Activated CD8-positive, alpha-beta T cell treated with anti-CD3 and anti-CD28 coated beads, Interleukin-2, amount 10 ng/mL, durations not matched to agents 7 days and 5 days (primary cell): Measurements from ENCODE around the gene PITPNM3. TPM values are rescaled to one million over a fixed set of nuclear protein-coding genes. Genes with fewer than 3 reads are reported as not detected.

Experiments used
- ATAC-seq: fragments of 150-1000 bp; cut with Tn5 transposase; one replicate; pipeline ENCODE4 v1.10.0; 2021; ENCODE audit warnings: moderate library complexity
- CTCF ChIA-PET: fragments of 350-600 bp; sonication (Branson Sonifier 250); formaldehyde crosslinking; loops from one replicate; lab custom pipeline; 2021; ENCODE audit warnings: antibody characterized with exemption; lab: Charles Lee
- POLR2A ChIA-PET: fragments of 350-600 bp; sonication (Branson Sonifier 250); formaldehyde crosslinking; loops from one replicate; lab custom pipeline; 2021; ENCODE audit warnings: antibody characterized with exemption; lab: Charles Lee
- DNase-seq: peaks from one replicate; pipeline ENCODE4 v3.0.0-alpha.2; 2020
- H3K27ac Mint-ChIP-seq: one replicate; pipeline ENCODE4 v1.8.0; 2021; ENCODE audit warnings: mild to moderate bottlenecking, mixed read lengths
- H3K27me3 Mint-ChIP-seq: one replicate; pipeline ENCODE4 v1.8.0; 2021; ENCODE audit warnings: low read depth, mixed read lengths
- H3K36me3 Mint-ChIP-seq: one replicate; pipeline ENCODE4 v1.8.0; 2021; ENCODE audit warnings: low read depth, mixed read lengths
- H3K4me1 Mint-ChIP-seq: one replicate; pipeline ENCODE4 v1.8.0; 2021; ENCODE audit warnings: low read depth, mixed read lengths
- H3K4me3 Mint-ChIP-seq: one replicate; pipeline ENCODE4 v1.8.0; 2021; ENCODE audit warnings: mild to moderate bottlenecking, mixed read lengths
- H3K9me3 Mint-ChIP-seq: one replicate; pipeline ENCODE4 v1.8.0; 2022; ENCODE audit warnings: mixed read lengths; ENCODE audit not compliant: insufficient read depth
- total RNA-seq, 2 experiments: library from RNA; stranded (reverse); gene quantifications; one replicate each; pipeline ENCODE4 v1.2.3, GENCODE V29; 2021

Gene PITPNM3
- total RNA-seq, 2 experiments from 2014 or later, result 0.68 to 0.71 TPM

DNA sequence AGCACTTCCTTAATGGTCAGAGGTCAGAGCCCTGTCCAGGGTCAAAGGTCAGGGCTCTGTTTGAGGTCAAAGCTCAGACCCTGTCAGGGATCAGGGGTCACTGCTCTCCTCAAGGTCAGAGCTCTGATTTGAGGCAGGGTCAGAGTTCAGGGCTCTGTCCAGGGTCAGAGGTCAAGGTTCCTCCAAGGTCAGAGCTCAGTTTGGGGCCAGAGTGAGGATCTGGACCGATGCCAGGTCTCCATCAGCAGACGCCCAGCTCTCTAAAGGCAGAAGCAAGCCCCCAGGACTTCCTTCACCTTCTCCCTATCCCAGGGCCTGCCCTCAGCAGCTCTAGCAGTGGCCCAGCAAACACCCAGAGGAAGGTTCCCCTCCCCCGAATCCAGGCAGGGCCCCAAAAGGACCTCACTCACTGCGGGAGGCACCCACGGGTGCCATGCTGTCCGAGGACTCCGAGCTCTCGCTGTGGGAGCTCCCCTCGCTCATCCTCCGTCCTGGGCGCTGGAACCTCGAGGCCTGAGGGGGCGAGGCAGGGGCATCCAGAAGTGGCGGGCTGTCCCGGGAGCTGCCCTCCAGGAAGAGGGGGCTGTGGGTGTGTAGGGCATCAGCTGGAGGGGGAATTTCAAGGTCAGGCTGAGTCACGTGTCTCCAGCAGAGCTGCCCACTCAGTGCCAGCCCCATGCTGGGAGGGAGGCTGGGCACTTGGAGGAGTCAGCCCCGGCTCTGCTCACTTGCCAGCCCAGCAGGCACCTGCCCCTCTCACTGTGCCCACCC is 85.4 kb downstream of the PITPNM3 start:
- no peaks in the 10 kb centered on the region for H3K36me3 Mint-ChIP-seq
- H3K4me1 Mint-ChIP-seq, result no peaks in the 10 kb centered on the region
- no peaks in the 10 kb centered on the region for H3K9me3 Mint-ChIP-seq
- no peak overlapping the region for H3K27ac Mint-ChIP-seq
- DNase-seq, result no peak
- ChIA-PET POLR2A (no interaction called here), CTCF (interaction anchor here (0.6 to 3.6 kb wide), 3 partner anchors 9 to 178 kb away, joined by 3 to 24 read pairs (median 9); no protein-coding TSS in a partner anchor)
- ATAC-seq, result no peak
- H3K27me3 Mint-ChIP-seq, result peaks cover 2% of the 10 kb centered on the region
- H3K4me3 Mint-ChIP-seq, result no peak overlapping the region

DNA sequence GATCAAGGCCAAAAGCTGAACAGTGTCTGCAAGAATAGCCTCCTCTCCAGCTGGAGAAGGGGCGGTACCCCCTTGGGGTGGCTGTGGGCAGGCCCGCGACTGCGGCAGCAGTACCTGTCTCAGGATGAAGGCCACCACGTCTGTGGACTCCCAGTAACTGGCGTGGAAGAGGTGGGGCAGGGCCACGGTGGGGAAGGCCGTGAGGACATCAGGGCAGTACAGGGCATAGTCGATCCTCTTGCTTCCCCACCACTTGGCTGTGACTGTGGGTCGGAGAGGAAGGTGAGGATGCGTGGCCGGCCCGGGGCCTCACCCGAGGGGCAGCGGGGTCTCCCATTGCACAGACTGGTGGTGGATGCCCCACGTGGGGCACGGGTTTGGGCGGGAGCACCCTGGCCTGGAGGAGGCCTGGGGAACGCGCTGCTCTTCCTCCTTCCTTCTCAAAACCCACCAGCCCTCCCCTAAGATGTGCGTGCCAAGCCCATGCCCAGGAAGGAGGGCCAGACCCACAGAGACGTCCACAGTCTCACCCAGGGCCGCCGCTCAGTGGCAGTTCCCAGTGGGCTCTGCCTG is 86.1 kb downstream of the PITPNM3 start:
- H3K27me3 Mint-ChIP-seq, result peaks cover 2% of the 10 kb centered on the region
- no peak overlapping the region for H3K27ac Mint-ChIP-seq
- no peak for ATAC-seq

DNA sequence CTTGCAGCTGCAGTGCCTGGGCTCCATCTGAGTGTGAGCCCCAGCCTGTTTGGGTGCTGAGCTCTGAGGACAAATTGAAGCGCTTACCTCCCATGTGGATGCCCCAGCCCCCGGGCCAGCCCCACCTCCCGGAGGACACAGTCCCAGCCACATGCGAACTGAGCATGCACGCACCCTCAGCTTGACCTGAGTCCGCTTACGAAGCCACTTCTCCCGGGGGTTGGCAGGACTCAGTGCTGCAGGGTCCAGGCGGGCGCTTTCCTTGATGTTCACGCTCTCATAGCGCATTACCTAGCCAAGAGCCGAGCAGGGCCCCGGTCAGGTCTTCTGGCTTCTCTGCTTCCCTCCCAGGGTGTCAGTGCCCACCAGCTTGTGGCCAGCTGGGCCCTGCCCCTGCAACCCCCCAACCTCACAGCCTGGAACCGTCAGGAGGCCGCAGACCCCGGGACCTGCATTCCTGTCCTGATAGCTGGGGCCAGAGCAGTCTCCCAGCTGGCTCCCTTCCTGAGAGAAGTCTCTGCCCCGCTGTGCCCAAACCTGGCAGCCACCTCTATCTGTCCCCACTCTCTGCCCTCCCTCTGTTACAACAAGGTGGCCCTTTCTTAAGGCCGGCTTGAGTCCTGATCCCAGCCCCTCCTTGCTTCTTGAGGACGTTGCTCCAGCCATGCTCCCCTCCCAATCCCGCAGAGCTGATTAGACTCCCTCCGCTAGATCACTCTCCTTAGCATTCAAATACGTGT is 88.1 kb downstream of the PITPNM3 start:
- peaks cover 2% of the 10 kb centered on the region for H3K27me3 Mint-ChIP-seq
- DNase-seq (no peak), ATAC-seq (no peak)
- H3K4me3 Mint-ChIP-seq, result no peak overlapping the region
- H3K9me3 Mint-ChIP-seq, result no peaks in the 10 kb centered on the region
- ChIA-PET CTCF (no interaction called here), POLR2A (no interaction called here)
- H3K36me3 Mint-ChIP-seq, result no peaks in the 10 kb centered on the region
- H3K27ac Mint-ChIP-seq, result no peak overlapping the region
- H3K4me1 Mint-ChIP-seq, result no peaks in the 10 kb centered on the region

More for the DNA sequence above, 86.1 kb downstream of the PITPNM3 start:
- H3K36me3 Mint-ChIP-seq, result no peaks in the 10 kb centered on the region
- ChIA-PET POLR2A (no interaction called here), CTCF (interaction anchor here (3.6 kb wide), 1 partner anchor 179 kb away, joined by 24 read pairs; no protein-coding TSS in a partner anchor)
- H3K9me3 Mint-ChIP-seq, result no peaks in the 10 kb centered on the region
- no peak overlapping the region for H3K4me3 Mint-ChIP-seq
- no peak for DNase-seq
- no peaks in the 10 kb centered on the region for H3K4me1 Mint-ChIP-seq

DNA sequence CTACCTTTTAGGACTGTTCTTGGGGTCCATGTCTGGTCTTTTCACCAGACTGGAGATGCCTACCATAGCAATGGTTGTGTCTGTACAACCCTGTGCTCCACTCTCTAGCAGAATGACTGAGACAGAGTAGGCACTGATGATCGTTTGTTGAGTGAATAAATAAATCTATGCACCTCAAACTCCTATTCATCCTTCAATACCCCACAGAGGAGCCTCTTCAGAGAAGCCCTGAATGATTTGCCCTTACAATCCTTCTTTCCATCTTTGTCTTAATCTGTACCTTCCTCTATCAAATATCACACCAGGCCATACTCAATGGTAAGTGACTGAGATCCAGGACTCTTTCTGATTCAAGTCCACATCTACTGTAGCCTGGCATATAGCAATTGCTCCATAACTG is 88.8 kb downstream of the PITPNM3 start:
- POLR2A ChIA-PET, result no interaction called here
- no peak overlapping the region for H3K4me3 Mint-ChIP-seq
- H3K27me3 Mint-ChIP-seq, result peaks cover 2% of the 10 kb centered on the region
- no peak overlapping the region for H3K27ac Mint-ChIP-seq
- DNase-seq (no peak), ATAC-seq (no peak)
- no peaks in the 10 kb centered on the region for H3K9me3 Mint-ChIP-seq
- no peaks in the 10 kb centered on the region for H3K4me1 Mint-ChIP-seq
- H3K36me3 Mint-ChIP-seq, result no peaks in the 10 kb centered on the region
- CTCF ChIA-PET, result no interaction called here

DNA sequence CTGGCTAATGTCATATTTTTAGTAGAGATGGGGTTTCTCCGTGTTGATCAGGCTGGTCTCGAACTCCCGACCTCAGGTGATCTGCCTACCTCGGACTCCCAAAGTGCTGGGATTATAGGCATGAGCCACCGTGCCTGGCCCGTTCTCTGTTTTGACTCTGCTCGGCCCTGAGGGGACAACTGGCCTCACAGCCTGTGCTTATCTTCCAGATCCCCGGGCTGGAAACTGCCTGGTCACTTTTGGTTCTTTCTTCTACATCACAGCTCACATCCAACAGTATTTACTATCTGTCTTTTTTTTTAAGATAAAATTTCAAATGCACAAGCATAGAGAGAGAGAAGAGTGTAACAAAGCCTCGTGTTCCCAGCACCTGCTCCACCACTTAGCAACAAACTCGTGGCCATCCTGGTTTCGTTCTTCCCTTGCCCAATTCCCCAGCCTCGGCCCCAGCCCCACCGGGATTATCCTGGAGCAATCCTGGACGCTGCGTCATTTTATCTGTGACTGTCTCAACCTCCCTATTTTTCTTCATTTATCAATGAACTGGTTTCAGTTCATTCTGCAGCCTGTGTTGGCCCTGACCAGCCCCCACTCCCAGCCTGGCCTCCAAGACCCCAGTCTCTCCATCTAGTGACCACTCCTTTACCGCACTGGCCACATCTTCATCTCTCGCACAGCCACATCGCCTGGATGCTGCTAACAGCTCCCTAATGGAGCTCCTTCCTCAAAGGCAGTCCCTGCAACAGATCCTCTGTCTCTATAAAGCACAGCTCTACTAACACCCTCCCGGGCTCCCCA is 91.0 kb downstream of the PITPNM3 start:
- DNase-seq (no peak), ATAC-seq (no peak)
- Mint-ChIP-seq H3K4me1 (peaks cover 8% of the 10 kb centered on the region), H3K27ac (no peak overlapping the region), H3K9me3 (no peaks in the 10 kb centered on the region), H3K36me3 (no peaks in the 10 kb centered on the region), H3K4me3 (no peak overlapping the region), H3K27me3 (peaks cover 2% of the 10 kb centered on the region)
- ChIA-PET CTCF (no interaction called here), POLR2A (no interaction called here)

DNA sequence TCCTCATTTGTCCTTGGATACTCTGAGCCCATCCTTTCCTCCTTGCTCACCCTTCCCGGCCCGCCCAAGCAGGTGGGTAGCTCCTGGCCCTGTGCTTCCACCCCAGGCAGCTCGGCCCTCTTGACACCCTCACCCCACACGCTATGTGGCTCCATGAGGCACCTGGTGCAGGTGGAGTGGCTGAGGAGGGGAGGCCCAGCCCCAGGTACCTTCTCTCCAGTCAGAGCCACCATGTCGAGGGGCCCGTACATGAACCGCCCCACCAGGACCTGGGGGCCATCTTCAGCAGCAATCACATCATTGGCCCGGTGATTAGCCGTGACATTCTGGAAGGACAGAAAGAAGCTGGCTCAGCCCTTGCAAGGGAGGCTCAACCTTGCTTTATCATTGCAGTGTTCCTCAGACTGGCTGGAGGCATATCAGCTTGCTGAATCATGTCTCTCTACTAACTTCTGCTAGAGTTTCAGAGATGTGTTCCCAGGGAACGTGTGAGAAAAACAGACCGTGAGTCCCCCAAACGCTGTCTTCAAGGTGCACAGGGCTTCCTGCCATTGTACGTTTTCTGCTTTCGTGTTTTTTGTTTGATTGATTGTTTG is 91.8 kb downstream of the PITPNM3 start:
- no peak for ATAC-seq
- H3K36me3 Mint-ChIP-seq, result no peaks in the 10 kb centered on the region
- H3K4me3 Mint-ChIP-seq, result no peak overlapping the region
- CTCF ChIA-PET, result no interaction called here
- H3K9me3 Mint-ChIP-seq, result no peaks in the 10 kb centered on the region
- H3K4me1 Mint-ChIP-seq, result peaks cover 8% of the 10 kb centered on the region
- POLR2A ChIA-PET, result no interaction called here
- peaks cover 2% of the 10 kb centered on the region for H3K27me3 Mint-ChIP-seq
- DNase-seq, result no peak
- H3K27ac Mint-ChIP-seq, result no peak overlapping the region

DNA sequence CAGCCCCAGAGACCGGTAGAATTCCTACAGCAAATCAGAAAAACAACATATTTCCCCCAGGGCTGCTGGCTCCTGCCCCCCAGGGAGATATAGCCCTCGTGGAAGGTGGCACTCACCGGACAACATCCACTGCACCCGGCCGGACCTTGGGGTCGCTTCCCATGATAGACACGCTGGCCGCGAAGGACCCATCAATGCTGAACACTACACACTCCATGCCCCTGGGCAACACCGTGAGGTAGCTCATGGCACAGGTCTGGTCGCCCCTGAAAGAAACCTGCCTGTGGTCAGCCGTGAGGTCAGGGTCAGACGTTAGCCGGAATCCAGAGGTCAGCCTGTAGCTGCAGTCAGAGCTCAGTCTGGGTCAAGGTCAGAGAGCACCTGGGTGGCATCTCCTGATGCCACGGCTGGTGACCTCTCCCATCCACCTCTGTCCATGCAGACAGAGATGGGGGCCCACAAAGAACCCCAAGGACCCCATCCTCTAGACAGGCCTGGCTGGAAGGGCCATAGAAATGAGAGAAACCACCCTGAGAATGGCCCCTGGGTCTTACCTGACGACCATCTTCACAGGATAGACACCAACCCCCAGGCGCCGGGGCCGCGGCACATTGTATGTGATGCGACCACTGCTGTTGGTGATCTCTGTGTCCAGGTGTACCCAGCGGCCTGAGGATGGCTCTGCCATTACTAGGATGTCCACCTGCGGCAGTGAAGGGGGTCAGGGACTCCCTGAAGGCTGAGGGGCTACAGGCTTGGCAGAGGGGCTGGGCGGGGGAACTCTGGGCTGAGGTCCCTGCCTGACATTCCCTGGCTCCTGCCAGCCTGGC is 92.5 kb downstream of the PITPNM3 start:
- Mint-ChIP-seq H3K27ac (no peak overlapping the region), H3K36me3 (no peaks in the 10 kb centered on the region), H3K4me1 (peaks cover 8% of the 10 kb centered on the region), H3K4me3 (no peak overlapping the region), H3K9me3 (no peaks in the 10 kb centered on the region), H3K27me3 (peaks cover 2% of the 10 kb centered on the region)
- ChIA-PET CTCF (interaction anchor here (1.0 kb wide), 1 partner anchor 9 kb away, joined by 4 read pairs; no protein-coding TSS in a partner anchor), POLR2A (no interaction called here)
- ATAC-seq (no peak), DNase-seq (no peak)

DNA sequence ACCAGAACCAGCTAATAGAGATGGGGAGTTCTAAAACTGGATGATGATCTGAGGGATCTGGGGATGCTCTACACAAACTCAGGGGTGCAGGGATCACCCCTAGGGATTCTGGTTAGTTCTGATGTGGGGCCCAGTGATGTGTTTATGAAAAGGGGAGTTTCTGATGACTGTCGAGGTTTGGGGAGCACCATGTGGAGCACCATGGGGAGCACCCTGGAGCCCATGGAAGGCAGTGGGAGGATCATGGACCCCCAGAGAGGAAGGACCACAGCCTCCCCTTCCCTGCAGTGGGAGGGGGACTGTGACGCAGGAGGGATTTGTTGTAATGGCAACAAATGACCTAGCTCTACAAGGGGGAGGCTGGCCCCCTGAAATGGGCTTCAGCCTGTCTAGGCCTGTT is 93.7 kb downstream of the PITPNM3 start:
- POLR2A ChIA-PET, result no interaction called here
- Mint-ChIP-seq H3K9me3 (no peaks in the 10 kb centered on the region), H3K27me3 (peaks cover 2% of the 10 kb centered on the region), H3K4me1 (peaks cover 8% of the 10 kb centered on the region), H3K27ac (no peak overlapping the region), H3K36me3 (no peaks in the 10 kb centered on the region), H3K4me3 (no peak overlapping the region)
- CTCF ChIA-PET, result interaction anchor here (1.0 to 1.4 kb wide), 4 partner anchors 9 to 27 kb away, joined by 3 to 7 read pairs (median 4); partner anchors contain the start of gene AIPL1
- DNase-seq (no peak), ATAC-seq (no peak)

DNA sequence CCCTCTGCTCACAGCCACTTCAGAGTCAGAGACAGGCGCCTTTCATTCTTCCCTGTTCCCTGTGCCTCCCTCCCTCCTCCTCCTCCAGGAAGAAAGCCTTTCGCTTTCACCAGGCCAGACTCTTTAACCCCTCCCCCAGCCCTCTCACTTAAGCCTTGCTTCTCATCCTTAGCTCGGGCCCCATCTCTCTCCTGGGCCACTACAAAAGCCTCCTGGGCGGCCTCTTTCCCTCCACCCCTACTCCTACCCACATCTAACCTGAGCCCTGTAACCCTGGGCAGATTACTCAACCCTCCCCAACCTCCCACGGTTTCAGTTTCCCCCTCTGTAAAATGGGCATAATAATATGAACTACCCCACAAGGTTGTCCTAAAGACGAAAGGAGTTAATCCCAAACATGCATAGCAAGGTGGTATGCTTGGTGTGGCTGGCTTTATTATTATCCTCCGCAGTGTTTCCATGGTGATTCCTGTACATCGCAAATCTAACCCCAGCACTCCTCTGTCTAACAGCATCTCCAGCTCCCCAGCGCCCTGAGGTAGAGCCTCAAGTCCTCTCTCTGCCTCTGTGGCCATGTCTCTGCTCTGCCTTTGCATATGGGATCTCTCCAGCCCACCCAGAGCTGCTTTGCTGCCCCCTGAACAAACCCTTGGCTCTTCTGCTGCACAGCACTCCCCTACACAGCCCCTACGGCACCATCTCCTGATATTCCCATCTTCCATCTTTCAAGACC is 94.4 kb downstream of the PITPNM3 start:
- no peak overlapping the region for H3K4me3 Mint-ChIP-seq
- H3K27me3 Mint-ChIP-seq, result peaks cover 2% of the 10 kb centered on the region
- ATAC-seq (peak; percentile 28), DNase-seq (no peak)
- ChIA-PET POLR2A (no interaction called here), CTCF (interaction anchor here (1.0 to 1.4 kb wide), 3 partner anchors 9 to 26 kb away, joined by 3 to 7 read pairs (median 4); partner anchors contain the start of gene AIPL1)
- H3K4me1 Mint-ChIP-seq, result peaks cover 8% of the 10 kb centered on the region
- H3K9me3 Mint-ChIP-seq, result no peaks in the 10 kb centered on the region
- H3K27ac Mint-ChIP-seq, result no peak overlapping the region
- no peaks in the 10 kb centered on the region for H3K36me3 Mint-ChIP-seq

DNA sequence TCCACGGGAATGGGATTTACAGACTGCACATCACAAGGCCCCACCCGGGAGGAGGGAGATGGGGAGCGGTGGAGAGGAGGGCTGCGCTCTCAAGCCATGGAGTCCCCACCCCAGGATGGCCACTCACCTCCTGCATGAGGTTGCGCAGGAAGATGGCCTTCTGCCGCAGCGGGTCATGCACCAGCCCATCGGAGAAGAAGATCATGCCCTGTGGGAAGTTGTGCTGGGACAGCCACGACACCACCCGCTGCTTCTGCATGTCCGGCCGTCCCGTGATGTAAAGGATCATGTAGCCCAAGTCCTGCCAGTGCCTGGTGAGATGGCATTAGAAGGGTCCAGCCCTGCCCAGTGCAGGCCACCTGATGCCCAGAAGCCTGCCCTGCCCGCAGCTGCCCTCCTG is 95.1 kb downstream of the PITPNM3 start:
- Mint-ChIP-seq H3K27me3 (peaks cover 7% of the 10 kb centered on the region), H3K4me1 (peaks cover 14% of the 10 kb centered on the region), H3K9me3 (no peaks in the 10 kb centered on the region), H3K36me3 (no peaks in the 10 kb centered on the region), H3K4me3 (no peak overlapping the region), H3K27ac (no peak overlapping the region)
- ChIA-PET CTCF (interaction anchor here (1.4 kb wide), 1 partner anchor 12 kb away, joined by 7 read pairs; no protein-coding TSS in a partner anchor), POLR2A (no interaction called here)
- ATAC-seq, result no peak
- DNase-seq, result no peak
